ENCODE data around the gene GPATCH8. TPM values are rescaled to one million over a fixed set of nuclear protein-coding genes. Genes with fewer than 3 reads are reported as not detected.

The GPATCH8 gene
- total RNA-seq, 1 donor from 2014 or later: 76.3 TPM

GRCh38 chr17:44402564-44403172, 100.5 kb downstream of the GPATCH8 start:
- peaks cover 13% of the 10 kb centered on the region for H3K4me1 Mint-ChIP-seq
- H3K27ac Mint-ChIP-seq: no peak overlapping the region
- H3K4me3 Mint-ChIP-seq: no peak overlapping the region
- no peaks in the 10 kb centered on the region for H3K9me3 Mint-ChIP-seq
- no peak for DNase-seq (ENCODE audit: low spot score in 2 of 2, unreplicated experiment in 2 of 2)
- TF ChIP-seq, protein P1, sequence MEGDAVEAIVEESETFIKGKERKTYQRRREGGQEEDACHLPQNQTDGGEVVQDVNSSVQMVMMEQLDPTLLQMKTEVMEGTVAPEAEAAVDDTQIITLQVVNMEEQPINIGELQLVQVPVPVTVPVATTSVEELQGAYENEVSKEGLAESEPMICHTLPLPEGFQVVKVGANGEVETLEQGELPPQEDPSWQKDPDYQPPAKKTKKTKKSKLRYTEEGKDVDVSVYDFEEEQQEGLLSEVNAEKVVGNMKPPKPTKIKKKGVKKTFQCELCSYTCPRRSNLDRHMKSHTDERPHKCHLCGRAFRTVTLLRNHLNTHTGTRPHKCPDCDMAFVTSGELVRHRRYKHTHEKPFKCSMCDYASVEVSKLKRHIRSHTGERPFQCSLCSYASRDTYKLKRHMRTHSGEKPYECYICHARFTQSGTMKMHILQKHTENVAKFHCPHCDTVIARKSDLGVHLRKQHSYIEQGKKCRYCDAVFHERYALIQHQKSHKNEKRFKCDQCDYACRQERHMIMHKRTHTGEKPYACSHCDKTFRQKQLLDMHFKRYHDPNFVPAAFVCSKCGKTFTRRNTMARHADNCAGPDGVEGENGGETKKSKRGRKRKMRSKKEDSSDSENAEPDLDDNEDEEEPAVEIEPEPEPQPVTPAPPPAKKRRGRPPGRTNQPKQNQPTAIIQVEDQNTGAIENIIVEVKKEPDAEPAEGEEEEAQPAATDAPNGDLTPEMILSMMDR (IDR thresholded peaks at IDR 0.05; ENCODE audit: unreplicated experiment): no peak
- H3K36me3 Mint-ChIP-seq: peaks cover 39% of the 10 kb centered on the region
- H3K27me3 Mint-ChIP-seq (ENCODE audit: low read depth): no peaks in the 10 kb centered on the region

GRCh38 chr17:44400226-44400847, 102.9 kb downstream of the GPATCH8 start:
- DNase-seq (ENCODE audit: low spot score in 2 of 2, unreplicated experiment in 2 of 2): no peak
- Mint-ChIP-seq H3K4me1 (no peaks in the 10 kb centered on the region), H3K36me3 (peaks cover 43% of the 10 kb centered on the region), H3K27me3 (ENCODE audit: low read depth) (no peaks in the 10 kb centered on the region), H3K9me3 (no peaks in the 10 kb centered on the region), H3K4me3 (no peak overlapping the region), H3K27ac (peak overlapping the region; percentile 16)
- TF ChIP-seq, protein P1 (IDR thresholded peaks at IDR 0.05; ENCODE audit: unreplicated experiment): peak; percentile 17

GRCh38 chr17:44398692-44399691, 104.2 kb downstream of the GPATCH8 start:
- Mint-ChIP-seq H3K36me3 (peaks cover 40% of the 10 kb centered on the region), H3K9me3 (no peaks in the 10 kb centered on the region), H3K4me3 (no peak overlapping the region), H3K4me1 (no peaks in the 10 kb centered on the region), H3K27ac (no peak overlapping the region), H3K27me3 (ENCODE audit: low read depth) (no peaks in the 10 kb centered on the region)
- DNase-seq (ENCODE audit: low spot score in 2 of 2, unreplicated experiment in 2 of 2): no peak
- TF ChIP-seq, protein P1 (IDR thresholded peaks at IDR 0.05; ENCODE audit: unreplicated experiment): no peak

GRCh38 chr17:44397479-44398440, 105.4 kb downstream of the GPATCH8 start:
- Mint-ChIP-seq H3K4me1 (no peaks in the 10 kb centered on the region), H3K4me3 (no peak overlapping the region), H3K9me3 (no peaks in the 10 kb centered on the region), H3K27ac (no peak overlapping the region), H3K27me3 (ENCODE audit: low read depth) (no peaks in the 10 kb centered on the region), H3K36me3 (peaks cover 37% of the 10 kb centered on the region)
- TF ChIP-seq, protein P1 (IDR thresholded peaks at IDR 0.05; ENCODE audit: unreplicated experiment): no peak
- DNase-seq (ENCODE audit: low spot score in 2 of 2, unreplicated experiment in 2 of 2): no peak

DNA sequence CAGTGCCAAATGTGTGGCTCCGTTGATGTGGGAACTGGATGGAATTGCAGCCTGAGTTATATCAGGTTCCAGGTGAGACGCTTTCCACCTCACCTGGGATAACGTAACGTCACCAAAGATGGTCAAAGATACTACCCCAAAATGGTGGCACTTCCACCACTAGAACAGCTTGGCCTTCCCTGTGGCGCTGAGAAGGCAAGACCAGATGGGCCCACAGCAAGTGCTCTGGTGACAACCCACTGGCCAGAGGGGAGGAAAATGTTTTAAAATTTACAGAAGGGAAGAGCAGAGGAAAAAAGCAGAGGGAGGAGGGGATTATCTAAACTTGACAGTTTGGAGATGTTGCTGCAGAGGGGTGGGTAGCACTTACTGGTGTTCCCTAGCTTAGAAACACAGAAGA, 106.3 kb downstream of the GPATCH8 start:
- Mint-ChIP-seq H3K27me3 (ENCODE audit: low read depth) (no peaks in the 10 kb centered on the region), H3K36me3 (peaks cover 31% of the 10 kb centered on the region), H3K9me3 (no peaks in the 10 kb centered on the region), H3K4me3 (no peak overlapping the region), H3K27ac (no peak overlapping the region), H3K4me1 (no peaks in the 10 kb centered on the region)
- TF ChIP-seq, protein P1 (IDR thresholded peaks at IDR 0.05; ENCODE audit: unreplicated experiment): no peak
- no peak for DNase-seq (ENCODE audit: low spot score in 2 of 2, unreplicated experiment in 2 of 2)
